ENCODE data around the gene MAMDC2. TPM values are rescaled to one million over a fixed set of nuclear protein-coding genes. Genes with fewer than 3 reads are reported as not detected.
A peak's percentile ranks its signal among the peaks of the same experiment; 100 is the strongest.

The MAMDC2 gene
- total and polyA plus RNA-seq, 4 donors: 2.0 to 14.6 (median 6.2) TPM

DNA sequence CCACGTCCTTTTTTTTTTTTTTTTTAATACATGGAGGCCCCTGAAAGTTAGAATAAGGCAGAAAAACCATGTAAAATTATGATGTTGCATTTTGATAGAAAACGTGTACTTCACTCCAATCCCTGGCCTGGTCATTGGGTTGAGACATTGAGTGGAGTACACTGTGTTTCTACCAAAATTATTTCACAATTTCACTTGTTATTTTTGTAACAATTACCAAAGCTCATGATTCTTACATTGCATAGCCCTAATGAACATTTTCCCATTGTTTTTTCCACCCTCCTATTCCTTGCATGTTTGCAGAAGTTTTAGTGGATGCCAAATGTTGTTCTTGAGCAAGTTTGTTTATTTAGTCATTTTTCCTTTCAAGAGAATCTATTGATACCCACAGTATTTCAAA lies 21.9 kb downstream of the MAMDC2 start:
- Histone ChIP-seq H3K4me3 (ENCODE audit: low read length in 2 of 2) (no peak overlapping the region), H3K27me3 (ENCODE audit: control insufficient read depth in 1 of 2, insufficient read depth in 2 of 2, low read length in 1 of 2) (no peaks in the 10 kb centered on the region), H3K9me3 (ENCODE audit: control insufficient read depth, low read length) (no peaks in the 10 kb centered on the region), H3K27ac (ENCODE audit: low read depth in 1 of 2, low read length in 2 of 2) (no peak overlapping the region), H3K4me1 (ENCODE audit: control insufficient read depth in 1 of 2, insufficient read depth in 2 of 2, low read length in 2 of 2) (peaks cover 0 to 2% of the 10 kb centered on the region in 2 donors), H3K36me3 (ENCODE audit: control insufficient read depth in 1 of 2, insufficient read depth in 2 of 2, low read length in 1 of 2) (no peaks in the 10 kb centered on the region)
- 56 to 64% methylated on average over 2 of the region's 2 CpGs for WGBS, 2 donors
- DNase-seq (no peak), ATAC-seq (ENCODE audit: low FRiP score) (peak; percentile 57)
- intact Hi-C loops (cut with DNase I): no loop called here

DNA sequence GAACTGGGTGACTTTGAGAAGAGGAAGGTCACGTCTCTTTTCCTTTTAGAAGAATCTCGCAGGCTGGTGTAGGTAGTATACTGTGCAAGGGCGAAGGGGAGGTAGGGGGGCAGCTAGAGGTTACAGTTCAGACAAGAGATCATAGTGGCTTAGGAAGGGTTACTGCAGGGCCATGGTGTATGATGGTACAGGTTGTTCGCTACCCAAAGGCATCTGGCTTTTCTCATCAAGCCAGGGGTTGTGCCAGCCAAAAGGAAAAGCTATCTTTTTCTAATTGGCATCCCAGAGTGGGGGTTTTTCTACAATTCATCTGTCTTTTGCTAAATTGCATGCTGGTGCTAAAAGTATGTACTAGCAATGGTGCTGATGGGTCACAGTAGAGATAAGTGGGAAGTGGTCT lies 22.8 kb downstream of the MAMDC2 start:
- Histone ChIP-seq H3K27me3 (ENCODE audit: control insufficient read depth in 1 of 2, insufficient read depth in 2 of 2, low read length in 1 of 2) (no peaks in the 10 kb centered on the region), H3K4me3 (ENCODE audit: low read length in 2 of 2) (no peak overlapping the region), H3K4me1 (ENCODE audit: control insufficient read depth in 1 of 2, insufficient read depth in 2 of 2, low read length in 2 of 2) (peaks cover 0 to 2% of the 10 kb centered on the region in 2 donors), H3K36me3 (ENCODE audit: control insufficient read depth in 1 of 2, insufficient read depth in 2 of 2, low read length in 1 of 2) (no peaks in the 10 kb centered on the region), H3K27ac (ENCODE audit: low read depth in 1 of 2, low read length in 2 of 2) (no peak overlapping the region), H3K9me3 (ENCODE audit: control insufficient read depth, low read length) (no peaks in the 10 kb centered on the region)
- no peak for ATAC-seq (ENCODE audit: low FRiP score)
- WGBS, 2 donors: 96 to 99% methylated on average over 4 of the region's 4 CpGs
- intact Hi-C loops (cut with DNase I): no loop called here
- DNase-seq: no peak

DNA sequence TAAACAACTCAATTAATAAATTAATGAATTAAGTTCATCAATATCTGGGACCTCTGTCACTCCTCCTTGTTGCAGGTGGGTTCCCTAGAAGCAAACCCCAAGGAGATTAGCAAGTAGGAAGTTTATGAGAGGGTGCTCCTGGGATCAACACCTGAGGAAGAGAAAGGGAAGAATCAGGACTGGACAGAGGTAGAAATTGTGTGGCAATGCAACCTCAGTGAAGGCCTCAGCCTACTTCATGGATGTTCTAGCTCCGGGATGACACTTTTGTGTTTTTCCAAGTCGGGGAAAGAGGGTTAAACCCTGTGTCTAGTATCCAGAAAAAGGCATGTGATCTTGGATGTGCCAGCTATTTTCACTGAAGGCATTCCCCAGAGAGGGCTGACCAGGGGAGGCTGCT lies 23.2 kb downstream of the MAMDC2 start:
- DNase-seq: no peak
- H3K9me3 ChIP-seq (ENCODE audit: control insufficient read depth, low read length): no peaks in the 10 kb centered on the region
- no peaks in the 10 kb centered on the region for H3K36me3 ChIP-seq (ENCODE audit: control insufficient read depth in 1 of 2, insufficient read depth in 2 of 2, low read length in 1 of 2)
- H3K27me3 ChIP-seq (ENCODE audit: control insufficient read depth in 1 of 2, insufficient read depth in 2 of 2, low read length in 1 of 2): no peaks in the 10 kb centered on the region
- 92 to 95% methylated on average over 2 of the region's 2 CpGs for WGBS, 2 donors
- intact Hi-C loops (cut with DNase I): no loop called here
- no peak overlapping the region for H3K27ac ChIP-seq (ENCODE audit: low read depth in 1 of 2, low read length in 2 of 2)
- no peak overlapping the region for H3K4me3 ChIP-seq (ENCODE audit: low read length in 2 of 2)
- H3K4me1 ChIP-seq (ENCODE audit: control insufficient read depth in 1 of 2, insufficient read depth in 2 of 2, low read length in 2 of 2): peaks cover 0 to 2% of the 10 kb centered on the region in 2 donors
- ATAC-seq (ENCODE audit: low FRiP score): no peak

GRCh38 chr9:70069704-70070103 lies 26.1 kb downstream of the MAMDC2 start:
- intact Hi-C loops (cut with DNase I): no loop called here
- H3K27me3 ChIP-seq (ENCODE audit: control insufficient read depth in 1 of 2, insufficient read depth in 2 of 2, low read length in 1 of 2): no peaks in the 10 kb centered on the region
- H3K27ac ChIP-seq (ENCODE audit: low read depth in 1 of 2, low read length in 2 of 2): no peak overlapping the region
- peak; percentile 42 for ATAC-seq (ENCODE audit: low FRiP score)
- H3K4me3 ChIP-seq (ENCODE audit: low read length in 2 of 2): no peak overlapping the region
- 54 to 62% methylated on average over 3 of the region's 3 CpGs for WGBS, 2 donors
- peaks cover 0 to 2% of the 10 kb centered on the region in 2 donors for H3K4me1 ChIP-seq (ENCODE audit: control insufficient read depth in 1 of 2, insufficient read depth in 2 of 2, low read length in 2 of 2)
- H3K9me3 ChIP-seq (ENCODE audit: control insufficient read depth, low read length): no peaks in the 10 kb centered on the region
- no peaks in the 10 kb centered on the region for H3K36me3 ChIP-seq (ENCODE audit: control insufficient read depth in 1 of 2, insufficient read depth in 2 of 2, low read length in 1 of 2)
- no peak for DNase-seq

GRCh38 chr9:70073193-70073592 lies 29.5 kb downstream of the MAMDC2 start:
- DNase-seq: no peak
- no peaks in the 10 kb centered on the region for H3K27me3 ChIP-seq (ENCODE audit: control insufficient read depth in 1 of 2, insufficient read depth in 2 of 2, low read length in 1 of 2)
- intact Hi-C loops (cut with DNase I): no loop called here
- no peak for ATAC-seq (ENCODE audit: low FRiP score)
- peaks cover 0 to under 1% of the 10 kb centered on the region in 2 donors for H3K4me1 ChIP-seq (ENCODE audit: control insufficient read depth in 1 of 2, insufficient read depth in 2 of 2, low read length in 2 of 2)
- no peaks in the 10 kb centered on the region for H3K36me3 ChIP-seq (ENCODE audit: control insufficient read depth in 1 of 2, insufficient read depth in 2 of 2, low read length in 1 of 2)
- no peak overlapping the region for H3K27ac ChIP-seq (ENCODE audit: low read depth in 1 of 2, low read length in 2 of 2)
- H3K9me3 ChIP-seq (ENCODE audit: control insufficient read depth, low read length): no peaks in the 10 kb centered on the region
- 65 to 71% methylated on average over 2 of the region's 2 CpGs for WGBS, 2 donors
- H3K4me3 ChIP-seq (ENCODE audit: low read length in 2 of 2): no peak overlapping the region

DNA sequence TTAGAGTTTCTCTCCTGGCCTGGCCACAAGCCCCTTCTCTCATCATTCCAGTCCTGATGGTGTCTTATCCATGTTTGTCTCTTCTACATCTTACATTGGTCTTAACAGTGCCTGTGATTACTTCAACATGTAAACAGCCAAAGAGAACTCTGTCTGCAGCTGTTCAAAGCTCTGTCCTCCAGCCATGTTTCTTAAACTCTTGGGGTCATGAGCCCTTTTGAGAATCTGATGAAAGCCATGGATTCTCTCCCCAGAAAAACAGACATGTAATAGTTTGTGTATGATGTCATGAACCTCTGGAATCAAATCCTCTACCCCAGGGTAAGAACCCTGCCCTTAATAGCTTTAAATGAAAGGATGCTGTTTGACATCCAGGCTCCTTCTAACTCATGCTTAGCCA lies 30.1 kb downstream of the MAMDC2 start:
- no peaks in the 10 kb centered on the region for H3K4me1 ChIP-seq (ENCODE audit: control insufficient read depth in 1 of 2, insufficient read depth in 2 of 2, low read length in 2 of 2)
- intact Hi-C loops (cut with DNase I): no loop called here

GRCh38 chr9:70076678-70077077 lies 33.0 kb downstream of the MAMDC2 start:
- Histone ChIP-seq H3K9me3 (ENCODE audit: control insufficient read depth, low read length) (no peaks in the 10 kb centered on the region), H3K27ac (ENCODE audit: low read depth in 1 of 2, low read length in 2 of 2) (peak overlapping the region in 1 of 2 donors; percentile 66), H3K27me3 (ENCODE audit: control insufficient read depth in 1 of 2, insufficient read depth in 2 of 2, low read length in 1 of 2) (no peaks in the 10 kb centered on the region), H3K36me3 (ENCODE audit: control insufficient read depth in 1 of 2, insufficient read depth in 2 of 2, low read length in 1 of 2) (no peaks in the 10 kb centered on the region), H3K4me3 (ENCODE audit: low read length in 2 of 2) (no peak overlapping the region), H3K4me1 (ENCODE audit: control insufficient read depth in 1 of 2, insufficient read depth in 2 of 2, low read length in 2 of 2) (no peaks in the 10 kb centered on the region)
- DNase-seq (no peak), ATAC-seq (ENCODE audit: low FRiP score) (no peak)
- WGBS, 2 donors: 12% methylated on average over 3 of the region's 3 CpGs
- intact Hi-C loops (cut with DNase I): loop anchor here in 1 of 2 donors (5.0 kb wide), 1 partner anchor 34 kb away; the partner anchor contains the start of gene MAMDC2

More for the DNA sequence above, 30.1 kb downstream of the MAMDC2 start:
- H3K27me3 ChIP-seq (ENCODE audit: control insufficient read depth in 1 of 2, insufficient read depth in 2 of 2, low read length in 1 of 2): no peaks in the 10 kb centered on the region
- ATAC-seq (ENCODE audit: low FRiP score): no peak
- no peak overlapping the region for H3K27ac ChIP-seq (ENCODE audit: low read depth in 1 of 2, low read length in 2 of 2)
- H3K9me3 ChIP-seq (ENCODE audit: control insufficient read depth, low read length): no peaks in the 10 kb centered on the region
- no peak for DNase-seq
- no peaks in the 10 kb centered on the region for H3K36me3 ChIP-seq (ENCODE audit: control insufficient read depth in 1 of 2, insufficient read depth in 2 of 2, low read length in 1 of 2)
- no peak overlapping the region for H3K4me3 ChIP-seq (ENCODE audit: low read length in 2 of 2)

GRCh38 chr9:70079417-70080037 lies 35.9 kb downstream of the MAMDC2 start:
- ATAC-seq (ENCODE audit: low FRiP score): no peak

GRCh38 chr9:70080481-70081119 lies 37.0 kb downstream of the MAMDC2 start:
- DNase-seq (peak in 1 of 2 donors; percentile 46), ATAC-seq (ENCODE audit: low FRiP score) (peak; percentile 90)
- no peaks in the 10 kb centered on the region for H3K4me1 ChIP-seq (ENCODE audit: control insufficient read depth in 1 of 2, insufficient read depth in 2 of 2, low read length in 2 of 2)
- no peaks in the 10 kb centered on the region for H3K36me3 ChIP-seq (ENCODE audit: control insufficient read depth in 1 of 2, insufficient read depth in 2 of 2, low read length in 1 of 2)
- intact Hi-C loops (cut with DNase I): loop anchor here in 1 of 2 donors (5.0 kb wide), 1 partner anchor 33 kb away; no protein-coding TSS in a partner anchor
- WGBS, 2 donors: 7 to 8% methylated on average over 5 of the region's 5 CpGs
- H3K27ac ChIP-seq (ENCODE audit: low read depth in 1 of 2, low read length in 2 of 2): peak overlapping the region; percentile 45 to 56
- no peaks in the 10 kb centered on the region for H3K9me3 ChIP-seq (ENCODE audit: control insufficient read depth, low read length)
- no peaks in the 10 kb centered on the region for H3K27me3 ChIP-seq (ENCODE audit: control insufficient read depth in 1 of 2, insufficient read depth in 2 of 2, low read length in 1 of 2)
- H3K4me3 ChIP-seq (ENCODE audit: low read length in 2 of 2): no peak overlapping the region

More at GRCh38 chr9:70079417-70080037, 35.9 kb downstream of the MAMDC2 start:
- Histone ChIP-seq H3K36me3 (ENCODE audit: control insufficient read depth in 1 of 2, insufficient read depth in 2 of 2, low read length in 1 of 2) (no peaks in the 10 kb centered on the region), H3K4me1 (ENCODE audit: control insufficient read depth in 1 of 2, insufficient read depth in 2 of 2, low read length in 2 of 2) (no peaks in the 10 kb centered on the region), H3K4me3 (ENCODE audit: low read length in 2 of 2) (no peak overlapping the region), H3K27ac (ENCODE audit: low read depth in 1 of 2, low read length in 2 of 2) (no peak overlapping the region), H3K27me3 (ENCODE audit: control insufficient read depth in 1 of 2, insufficient read depth in 2 of 2, low read length in 1 of 2) (no peaks in the 10 kb centered on the region), H3K9me3 (ENCODE audit: control insufficient read depth, low read length) (no peaks in the 10 kb centered on the region)
- intact Hi-C loops (cut with DNase I): loop anchor here (5.0 kb wide), 2 partner anchors 32 to 37 kb away; partner anchors contain the start of gene MAMDC2 (in 1 of the 2)
- 92% methylated on average over 2 of the region's 2 CpGs for WGBS, 2 donors
- DNase-seq: no peak
